ENCODE results near the gene SERPINA4.

Gene SERPINA4

GRCh38 chr14:94542811-94543440 is 18.3 kb upstream of the SERPINA4 start:
- DNase-seq (ENCODE audit: low read depth in 2 of 2) = no peak

DNA sequence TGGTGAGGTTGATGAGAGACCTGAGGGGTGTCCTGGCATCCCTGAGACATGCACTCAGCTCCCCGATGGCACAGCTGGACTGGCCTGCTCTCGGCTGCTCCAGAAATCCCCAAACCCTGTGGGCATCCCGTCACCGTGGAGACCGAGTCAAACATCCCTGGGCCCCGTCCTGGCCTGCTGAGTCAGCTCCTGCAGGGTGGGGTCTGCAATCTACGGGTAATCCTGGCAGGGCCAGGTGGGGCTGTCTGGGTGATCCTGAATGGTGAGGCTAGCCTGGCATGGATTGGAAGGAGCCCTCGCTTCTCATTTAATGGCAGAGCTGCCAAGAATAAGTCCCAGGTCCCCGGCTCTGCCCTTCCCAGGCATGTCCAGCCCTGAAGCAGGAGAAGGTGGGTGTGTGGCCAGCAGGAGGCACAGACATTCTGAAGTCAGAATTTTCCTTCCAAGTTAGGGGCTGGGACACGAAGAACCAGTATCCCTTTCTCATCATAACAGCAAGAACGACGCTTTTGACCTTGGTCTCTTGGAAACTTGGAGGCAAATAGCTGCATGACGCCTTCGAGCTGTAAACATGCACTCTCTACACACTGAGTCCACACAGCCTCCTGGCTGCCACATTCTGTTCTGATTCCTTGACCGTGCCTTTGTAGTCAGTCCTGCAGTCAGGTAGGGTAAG is 17.7 kb upstream of the SERPINA4 start:
- DNase-seq (ENCODE audit: low read depth in 2 of 2) = no peak

- DNase-seq (ENCODE audit: low read depth in 2 of 2) = no peak
These were observed 16.5 kb upstream of the SERPINA4 start for GRCh38 chr14:94544726-94545125.

DNA sequence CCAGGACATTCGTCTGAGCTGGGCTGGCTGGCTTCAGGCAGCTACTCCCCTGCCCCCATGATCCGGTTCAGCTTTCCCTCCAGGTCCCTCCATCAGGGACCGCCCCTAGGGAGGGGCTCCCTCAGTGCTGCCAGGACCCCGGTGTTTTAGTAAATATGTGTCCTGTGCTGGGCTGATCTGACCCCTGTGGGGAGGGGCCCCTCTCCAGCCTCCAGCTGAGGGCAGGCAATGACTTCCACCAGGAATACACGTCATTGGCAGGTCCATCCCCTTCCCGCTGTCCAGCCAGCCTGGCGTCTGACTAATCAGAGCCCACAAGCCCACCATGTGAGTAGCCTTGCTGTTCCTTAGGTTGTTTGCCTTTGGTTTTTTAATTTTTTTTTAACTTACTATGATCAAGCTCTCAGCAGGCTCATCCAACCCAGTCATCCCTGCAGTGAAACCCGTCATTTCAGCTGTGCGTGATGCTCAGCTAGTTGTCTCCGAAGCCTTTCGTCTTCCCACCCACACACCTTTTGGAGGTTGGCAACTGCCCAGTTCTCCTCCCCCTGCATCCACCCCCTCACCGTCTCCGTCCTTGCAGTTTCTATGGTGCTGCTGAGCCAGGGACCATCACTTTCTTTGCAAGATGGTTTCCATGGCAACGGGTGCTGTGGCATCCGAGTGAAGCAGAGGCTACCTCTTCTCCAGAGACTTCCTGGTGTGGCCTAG is 16.0 kb upstream of the SERPINA4 start:
- no peak for DNase-seq (ENCODE audit: low read depth in 2 of 2)

DNA sequence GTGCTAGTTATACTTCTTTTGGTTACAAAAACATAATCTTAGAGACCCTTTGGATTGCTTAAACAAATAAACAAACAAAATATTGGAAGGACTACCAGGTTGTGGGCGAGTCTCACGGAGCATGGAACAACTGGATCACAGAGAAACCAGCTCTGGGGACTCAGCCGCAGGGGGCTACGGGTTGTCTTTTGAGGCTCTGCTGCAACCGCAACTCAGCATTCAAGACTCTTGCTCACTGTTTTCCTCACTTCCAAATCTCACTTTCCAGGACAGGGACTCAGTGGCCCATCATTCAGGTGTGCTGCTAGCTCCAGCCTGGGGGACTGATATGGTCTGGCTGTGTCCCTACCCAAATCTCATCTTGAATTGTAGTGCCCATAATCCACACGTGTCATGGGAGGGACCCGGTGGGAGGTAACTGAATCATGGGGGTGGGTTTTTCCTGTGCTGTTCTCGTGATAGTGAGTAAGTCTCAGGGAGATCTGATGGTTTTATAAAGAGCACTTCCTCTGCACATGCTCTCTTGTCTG is 14.0 kb upstream of the SERPINA4 start:
- no peak for DNase-seq (ENCODE audit: low read depth in 2 of 2)

DNA sequence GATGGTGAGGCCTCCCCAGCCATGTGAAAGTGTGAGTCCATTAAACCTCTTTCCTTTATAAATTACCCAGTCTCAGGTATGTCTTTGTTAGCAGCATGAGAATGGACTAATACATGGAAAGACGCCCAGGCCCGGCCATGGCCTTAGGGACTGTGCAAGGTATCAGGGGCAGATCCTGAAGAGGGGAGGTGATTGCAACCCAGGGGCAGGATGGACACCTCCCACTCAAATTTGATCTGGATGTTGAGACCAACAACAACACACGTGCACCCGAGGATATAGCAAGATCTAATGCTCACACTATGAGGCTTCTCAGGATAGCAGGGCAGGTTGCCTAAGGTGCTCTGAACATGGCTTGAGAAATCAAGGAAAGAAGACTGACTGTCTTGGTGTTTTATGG is 13.5 kb upstream of the SERPINA4 start:
- no peak for DNase-seq (ENCODE audit: low read depth in 2 of 2)

- no peak for DNase-seq (ENCODE audit: low read depth in 2 of 2)
These were observed 12.9 kb upstream of the SERPINA4 start for GRCh38 chr14:94548131-94548998.

DNA sequence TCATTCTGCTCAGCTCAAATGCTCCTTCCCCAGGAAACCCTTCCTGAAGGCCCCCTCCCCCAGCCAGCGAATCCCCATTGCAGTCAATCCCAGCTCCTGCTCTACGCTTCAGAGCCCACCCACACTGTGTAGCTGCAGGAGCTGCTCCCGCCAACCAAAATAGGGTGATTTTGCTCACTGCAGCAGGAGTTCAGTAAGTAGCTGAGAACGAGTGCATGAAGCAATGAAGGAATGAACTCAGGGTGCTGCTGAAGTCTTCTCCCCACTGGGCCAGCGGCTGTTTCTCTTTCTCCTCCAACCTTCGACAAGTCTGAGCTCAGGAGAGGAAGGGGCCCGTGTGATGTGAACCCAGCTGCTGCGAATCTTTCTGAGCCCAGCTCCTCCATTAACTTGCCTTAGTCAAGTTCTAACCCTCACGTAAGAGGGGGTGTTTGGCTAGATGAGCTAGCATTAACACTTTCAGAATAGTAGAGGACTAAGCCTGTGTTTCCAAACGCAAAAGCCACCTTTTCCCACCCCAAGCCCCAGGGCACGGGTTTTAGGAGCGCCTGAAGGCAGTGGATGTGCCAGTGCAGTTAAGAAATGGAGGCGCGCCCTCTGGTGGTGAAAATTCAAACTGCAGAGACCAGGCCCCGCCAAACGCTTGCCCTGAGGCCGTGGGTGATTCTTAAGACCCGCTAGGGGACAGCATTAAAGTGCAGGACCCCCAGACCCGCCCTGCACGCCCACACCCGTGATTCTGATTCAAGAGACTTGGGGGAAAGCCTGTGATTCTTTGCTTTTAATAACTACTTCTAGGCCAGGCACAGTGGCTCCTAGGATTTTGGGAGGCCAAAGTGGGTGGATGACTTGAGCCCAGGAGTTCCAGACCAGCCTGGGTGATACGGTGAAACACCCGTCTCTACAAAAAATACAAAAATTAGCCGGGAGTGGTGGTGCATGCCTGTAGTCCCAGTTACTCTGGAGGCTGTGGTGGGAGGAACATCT is 11.9 kb upstream of the SERPINA4 start:
- DNase-seq (ENCODE audit: low read depth in 2 of 2) = peak; percentile 44 to 58

DNA sequence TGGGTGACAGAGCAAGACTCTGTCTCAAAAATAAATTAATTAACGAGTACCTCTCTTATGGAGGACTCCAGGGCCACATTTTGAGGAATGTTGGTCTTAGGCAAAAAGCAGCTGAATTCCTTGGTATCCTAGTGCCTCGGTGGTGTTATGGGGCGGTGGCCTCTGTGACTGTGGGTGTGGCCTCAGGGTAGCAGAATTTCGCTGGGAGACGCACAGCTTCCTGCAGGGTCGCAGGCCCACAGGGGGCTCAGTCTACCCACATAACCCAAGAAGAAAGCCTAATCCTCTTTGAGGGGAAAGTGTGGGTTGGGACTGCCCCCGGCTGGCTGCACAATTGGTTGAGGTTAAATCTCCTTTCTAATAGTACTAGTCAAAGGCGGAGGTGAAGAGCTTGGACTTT is 11.2 kb upstream of the SERPINA4 start:
- no peak for DNase-seq (ENCODE audit: low read depth in 2 of 2)

DNA sequence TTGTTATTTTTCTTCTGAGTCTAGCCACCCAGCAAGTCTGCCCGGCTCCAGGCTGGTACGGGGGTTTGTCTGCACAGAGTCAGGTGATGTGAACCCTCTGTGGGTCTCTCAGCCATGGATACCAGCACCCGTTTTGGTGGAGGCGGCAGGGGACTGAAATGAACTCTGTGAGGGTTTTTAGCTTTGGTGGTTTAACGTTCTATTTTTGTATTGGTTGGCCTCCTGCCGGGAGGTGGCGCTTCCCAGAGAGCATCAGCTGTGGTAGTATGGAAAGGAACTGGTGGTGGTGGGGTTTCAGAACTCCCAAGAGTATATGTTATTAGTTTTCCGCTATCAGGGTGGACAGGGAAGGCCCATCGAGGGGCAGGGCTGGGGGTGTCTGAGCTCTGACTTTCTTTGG is 5.3 kb upstream of the SERPINA4 start:
- DNase-seq (ENCODE audit: low read depth in 2 of 2) = no peak

GRCh38 chr14:94557327-94557726 is 3.9 kb upstream of the SERPINA4 start:
- no peak for DNase-seq (ENCODE audit: low read depth in 2 of 2)

DNA sequence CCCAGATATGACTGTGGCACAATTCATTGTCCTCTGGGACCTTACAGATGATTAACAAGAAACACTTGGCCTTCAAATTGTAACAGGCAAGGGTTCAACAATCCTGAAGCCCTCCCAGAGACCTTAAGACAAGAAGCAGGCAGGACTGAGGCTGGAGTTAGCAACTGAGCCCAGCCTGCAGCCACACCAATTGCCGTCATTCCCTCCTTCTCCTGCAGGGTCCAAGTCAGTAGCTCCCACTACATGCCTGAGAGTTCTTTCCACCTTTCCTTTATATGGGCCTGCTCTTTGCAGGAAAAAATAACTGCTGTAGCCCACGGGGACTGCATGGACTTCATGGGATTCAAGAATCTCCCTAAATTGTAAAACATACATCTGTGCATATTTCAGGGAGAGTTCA is 2.4 kb upstream of the SERPINA4 start:
- no peak for DNase-seq (ENCODE audit: low read depth in 2 of 2)

- no peak for DNase-seq (ENCODE audit: low read depth in 2 of 2)
These were observed 1.5 kb upstream of the SERPINA4 start for GRCh38 chr14:94559638-94560290.

DNA sequence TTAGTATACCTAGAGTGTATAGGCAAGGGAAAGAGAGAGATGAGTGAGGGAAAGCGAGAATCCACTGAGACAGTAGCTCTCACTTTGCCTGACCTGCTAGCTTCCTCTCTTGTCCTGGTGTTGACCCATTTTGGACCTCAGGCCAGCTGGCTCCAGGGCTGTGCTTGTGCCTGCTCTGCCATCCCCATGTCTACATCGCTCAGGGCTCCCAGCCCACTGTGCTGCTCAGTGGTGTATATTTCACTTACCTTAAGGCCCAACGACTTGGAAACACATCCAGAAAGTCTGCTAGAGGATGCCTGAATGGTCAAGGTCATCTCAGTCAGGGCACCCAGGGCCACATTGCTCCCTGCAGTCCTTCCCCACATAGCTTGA is 964 bp upstream of the SERPINA4 start:
- DNase-seq (ENCODE audit: low read depth in 2 of 2) = no peak

- no peak for DNase-seq (ENCODE audit: low read depth in 2 of 2)
These were observed 391 bp downstream of the SERPINA4 start for GRCh38 chr14:94561656-94562010.

- no peak for DNase-seq (ENCODE audit: low read depth in 2 of 2)
These were observed 780 bp downstream of the SERPINA4 start for GRCh38 chr14:94562022-94562421.

GRCh38 chr14:94562941-94563883 is 2.0 kb downstream of the SERPINA4 start:
- DNase-seq (ENCODE audit: low read depth in 2 of 2) = no peak

- no peak for DNase-seq (ENCODE audit: low read depth in 2 of 2)
These were observed 3.1 kb downstream of the SERPINA4 start for GRCh38 chr14:94564381-94564780.

DNA sequence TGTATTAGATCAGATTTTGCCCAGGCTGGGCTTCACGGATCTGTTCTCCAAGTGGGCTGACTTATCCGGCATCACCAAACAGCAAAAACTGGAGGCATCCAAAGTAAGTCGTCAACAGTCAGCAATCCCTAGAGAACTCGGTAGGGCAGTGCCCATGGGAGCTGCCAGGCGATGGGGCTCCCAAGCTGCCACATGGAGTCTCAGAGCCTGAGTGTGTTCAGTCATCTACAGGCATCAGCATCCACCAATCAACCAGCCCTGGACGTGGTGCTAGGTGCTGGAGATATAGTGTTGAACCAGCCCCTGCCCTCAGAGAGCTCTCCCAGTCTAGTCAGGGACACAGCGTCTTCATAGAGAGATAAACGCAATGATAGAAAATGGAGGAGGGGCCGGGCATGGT is 6.9 kb downstream of the SERPINA4 start:
- DNase-seq (ENCODE audit: low read depth in 2 of 2) = no peak

Data from stimulated activated CD8-positive, alpha-beta memory T cell treated with anti-CD3 and anti-CD28 coated beads, Interleukin-2, amount 100 ng/mL, for 48 hours (primary cell).